Putamen (tissue), 1 donor: ENCODE results near the gene CMPK2.
"Not testable (repeated sequence)": the region's sequence is repeated elsewhere in the genome, so short reads cannot be mapped to it uniquely, and the experiment has no call there.

Source experiments
- DNase-seq: peaks from one replicate; pipeline ENCODE4 v3.0.0-alpha.2; 2016; ENCODE audit warnings: low spot score

Gene CMPK2

GRCh38 chr2:6865346-6866274 is at the start of gene CMPK2:
Gene CMPK2 (minus strand): TSS chr2:6865907. CDS start chr2:6865696, 211 bp downstream.
- no peak for DNase-seq

GRCh38 chr2:6915399-6915798 is 49.7 kb upstream of the CMPK2 start:
- peak; percentile 81 for DNase-seq

GRCh38 chr2:6914828-6915227 is 49.1 kb upstream of the CMPK2 start:
- DNase-seq, result no peak

- DNase-seq, result no peak
Measured at GRCh38 chr2:6913415-6914157, 47.9 kb upstream of the CMPK2 start.

- no peak for DNase-seq
Measured at GRCh38 chr2:6911721-6912120, 46.0 kb upstream of the CMPK2 start.

- no peak for DNase-seq
Measured at GRCh38 chr2:6909431-6910385, 44.0 kb upstream of the CMPK2 start.

GRCh38 chr2:6908291-6908690 is 42.6 kb upstream of the CMPK2 start:
- no peak for DNase-seq

- no peak for DNase-seq
Measured at GRCh38 chr2:6906165-6906741, 40.5 kb upstream of the CMPK2 start.

- no peak for DNase-seq
Measured at GRCh38 chr2:6905668-6906067, 40.0 kb upstream of the CMPK2 start.

- DNase-seq, result not testable (repeated sequence)
Measured at GRCh38 chr2:6902581-6902980, 36.9 kb upstream of the CMPK2 start.

GRCh38 chr2:6896930-6897759 is 31.4 kb upstream of the CMPK2 start:
- no peak for DNase-seq

GRCh38 chr2:6893876-6894482 is 28.3 kb upstream of the CMPK2 start:
- no peak for DNase-seq

GRCh38 chr2:6888724-6889123 is 23.0 kb upstream of the CMPK2 start:
- no peak for DNase-seq

GRCh38 chr2:6887751-6888192 is 22.1 kb upstream of the CMPK2 start:
- no peak for DNase-seq

GRCh38 chr2:6885968-6886367 is 20.3 kb upstream of the CMPK2 start:
- DNase-seq, result no peak

GRCh38 chr2:6885551-6885950 is 19.8 kb upstream of the CMPK2 start:
- DNase-seq, result no peak

- no peak for DNase-seq
Measured at GRCh38 chr2:6883448-6884122, 17.9 kb upstream of the CMPK2 start.

GRCh38 chr2:6881516-6881915 is 15.8 kb upstream of the CMPK2 start:
- no peak for DNase-seq

GRCh38 chr2:6881046-6881445 is 15.3 kb upstream of the CMPK2 start:
- no peak for DNase-seq
